Stimulated activated CD4-positive, alpha-beta T cell treated with anti-CD3 and anti-CD28 coated beads, Interleukin-1b, Interleukin-23, amount 100 ng/mL, for 24 hours (primary cell): ENCODE data around the gene TMEM131.

Experiments
- DNase-seq, 4 experiments: peaks; one replicate each; pipeline ENCODE4 v3.0.0-alpha.2; 2020; ENCODE audit warnings: low read depth in 4 of 4, low spot score in 1 of 4

The TMEM131 gene

DNA sequence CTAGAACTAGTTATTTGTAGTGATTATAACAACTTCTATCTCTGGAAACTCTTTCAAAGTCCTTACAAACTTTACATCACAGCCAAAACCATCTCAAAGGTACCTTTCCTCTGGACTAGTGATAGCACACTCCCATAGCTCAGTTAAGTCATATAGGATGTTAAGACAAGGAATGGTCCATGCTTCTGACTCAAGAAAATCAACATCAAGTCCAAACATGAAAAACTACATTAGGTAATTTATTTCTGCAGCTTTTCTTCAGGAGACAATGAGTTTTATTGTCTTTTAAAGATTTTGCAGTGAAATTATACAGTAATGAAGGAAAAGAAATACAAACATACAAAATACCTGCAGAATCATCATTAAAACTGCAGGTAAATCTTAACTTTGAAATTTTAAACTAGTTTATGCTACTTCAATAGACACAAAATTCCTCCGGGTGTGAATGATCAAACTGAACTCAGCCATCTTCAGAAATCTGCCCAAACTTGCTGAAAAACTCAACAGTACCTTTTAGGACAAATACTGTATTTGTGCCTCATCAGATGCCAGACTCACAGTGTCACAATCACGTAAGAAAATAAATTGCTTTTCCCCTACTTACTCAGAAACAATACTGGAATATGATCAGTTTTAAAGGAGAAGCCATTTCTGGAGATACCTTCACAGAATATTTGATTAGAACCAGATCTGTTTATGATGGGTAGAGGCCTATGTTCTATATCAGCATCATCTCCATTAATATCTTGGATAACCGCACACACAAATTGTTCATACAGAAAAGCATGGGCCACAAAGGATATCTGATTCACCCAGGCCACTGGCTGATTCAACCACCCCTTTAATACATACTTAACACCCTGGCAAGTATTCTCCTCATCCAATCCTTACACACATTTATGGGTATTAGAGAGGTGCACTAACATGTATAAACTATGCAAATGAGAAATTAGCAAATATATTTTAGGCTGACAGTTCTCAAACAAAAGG is 2.6 kb downstream of the TMEM131 start:
- DNase-seq: no peak

GRCh38 chr2:97991081-97991856 is 4.5 kb downstream of the TMEM131 start:
- DNase-seq: no peak

DNA sequence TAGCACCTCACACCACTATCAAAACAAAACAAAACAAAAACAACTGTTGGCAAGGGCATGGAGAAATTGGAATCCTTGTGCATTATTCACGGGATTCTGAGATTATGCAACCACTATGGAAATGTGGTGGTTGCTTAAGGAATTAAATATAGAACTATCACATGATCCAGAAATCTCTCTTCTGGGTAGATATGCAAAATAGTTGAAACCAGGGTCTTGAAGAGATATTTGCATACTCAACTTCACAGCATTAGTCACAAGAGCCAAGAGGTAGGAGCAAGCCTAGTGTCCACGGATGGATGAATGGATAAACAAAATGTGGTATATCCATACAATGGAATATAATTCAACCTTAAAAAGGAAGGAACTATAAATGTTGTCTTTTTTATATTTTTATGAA is 7.0 kb downstream of the TMEM131 start:
- no peak for DNase-seq

DNA sequence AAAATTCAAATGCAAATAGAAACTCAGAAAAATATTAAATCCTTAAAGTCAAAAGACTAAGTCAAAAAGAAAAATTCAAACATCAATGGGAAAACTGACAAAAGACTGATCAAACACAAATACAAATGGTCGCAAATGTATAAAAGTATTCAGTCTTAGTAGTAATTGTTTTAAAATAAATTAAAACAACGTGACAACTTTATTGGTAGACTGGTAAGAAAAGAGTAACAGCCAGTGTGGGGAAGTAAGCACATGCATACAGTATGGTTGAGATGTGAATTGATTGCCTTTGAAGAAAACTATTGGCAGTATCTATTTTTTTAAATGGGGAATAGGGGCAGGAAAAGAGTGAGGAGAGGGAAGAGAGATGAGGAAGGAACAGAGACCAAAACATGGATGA is 9.8 kb downstream of the TMEM131 start:
- no peak for DNase-seq

- no peak for DNase-seq
Observed at GRCh38 chr2:97983698-97984097, 12.1 kb downstream of the TMEM131 start.

GRCh38 chr2:97983134-97983533 is 12.6 kb downstream of the TMEM131 start:
- no peak for DNase-seq

DNA sequence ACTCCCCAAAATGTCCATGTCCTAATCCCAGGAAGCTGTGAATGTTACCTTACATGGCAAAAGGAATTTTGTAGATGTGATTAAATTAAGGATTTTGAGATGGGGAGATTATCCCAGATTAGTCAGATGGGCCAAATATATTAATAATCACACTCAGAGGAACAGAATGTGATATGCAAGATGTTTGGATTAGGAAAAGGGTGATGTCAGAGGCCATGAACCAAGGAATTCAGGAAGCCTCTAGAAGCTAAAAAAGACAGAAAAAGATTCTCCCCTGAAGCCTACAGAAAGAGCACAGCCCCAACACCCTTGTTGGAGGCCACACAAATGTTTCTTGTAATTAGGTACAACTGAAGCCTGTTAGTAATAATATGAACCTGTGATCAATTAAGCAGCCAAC is 13.1 kb downstream of the TMEM131 start:
- no peak for DNase-seq

- DNase-seq: no peak
Observed at GRCh38 chr2:97981961-97982360, 13.8 kb downstream of the TMEM131 start.

GRCh38 chr2:97979904-97980303 is 15.8 kb downstream of the TMEM131 start:
- DNase-seq: no peak

DNA sequence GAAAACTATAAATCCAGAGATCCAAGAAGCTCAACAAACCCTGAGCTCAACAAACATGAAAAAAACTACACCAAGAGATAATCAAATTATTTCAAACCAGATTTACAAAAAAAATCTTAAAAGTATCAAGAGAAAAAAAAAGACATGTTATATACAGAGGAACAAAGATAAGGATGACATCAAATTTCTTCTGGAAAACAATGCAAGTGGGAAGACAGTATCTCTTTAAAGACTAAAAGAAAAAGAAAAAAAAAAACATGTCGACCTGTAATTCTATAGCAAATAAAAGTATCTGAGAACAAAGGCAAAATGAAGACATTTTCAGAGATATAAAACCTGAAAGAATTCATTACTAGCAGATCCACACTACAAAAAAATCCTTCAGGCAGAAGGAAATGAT is 21.3 kb downstream of the TMEM131 start:
- DNase-seq: no peak

- no peak for DNase-seq
Observed at GRCh38 chr2:97970293-97971060, 25.3 kb downstream of the TMEM131 start.

DNA sequence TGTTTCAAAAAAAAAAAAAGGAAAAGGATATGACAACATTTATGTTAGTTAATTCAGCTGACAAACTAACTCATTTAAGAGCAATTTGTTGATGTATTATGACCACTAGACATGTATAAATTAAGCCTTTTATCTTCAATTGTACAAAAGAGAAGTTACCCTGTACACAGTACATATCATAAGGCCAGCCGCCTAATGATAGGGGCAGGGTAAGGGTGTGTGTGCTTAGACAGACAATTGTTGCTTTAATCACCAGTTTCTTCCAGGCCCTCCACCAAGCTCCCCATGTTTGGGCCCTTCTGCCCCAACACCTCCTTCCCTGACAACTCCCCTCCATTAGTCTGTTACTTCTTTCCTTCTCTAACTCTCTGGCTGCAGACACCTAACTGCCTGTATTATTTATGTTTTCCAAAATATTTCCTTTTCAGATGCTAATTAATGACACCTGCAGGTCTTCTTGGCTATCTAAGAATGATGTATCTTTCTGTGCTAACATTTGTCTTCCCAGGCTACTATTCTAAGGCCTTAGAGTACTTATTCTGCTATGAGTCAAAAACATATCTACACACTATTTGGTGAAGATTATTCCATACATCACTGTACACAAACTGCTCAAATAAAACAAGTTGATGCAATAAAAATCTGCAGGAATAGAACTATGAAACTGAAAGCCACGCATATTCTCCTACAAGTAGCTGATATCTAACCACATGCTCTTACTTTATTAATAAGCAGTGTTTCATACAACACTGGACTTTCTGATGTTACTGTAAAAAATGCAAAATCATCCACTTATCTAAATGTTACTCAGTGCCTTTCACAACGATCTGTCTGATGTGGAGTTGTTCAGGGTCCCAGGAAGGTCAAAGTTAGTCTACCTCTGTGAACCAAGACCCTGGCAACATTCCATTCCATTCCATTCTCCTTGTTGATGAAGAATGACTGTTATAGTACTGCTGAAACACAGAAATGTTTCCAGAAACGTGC is 26.4 kb downstream of the TMEM131 start:
- no peak for DNase-seq

- no peak for DNase-seq
Observed at GRCh38 chr2:97967931-97968627, 27.7 kb downstream of the TMEM131 start.

DNA sequence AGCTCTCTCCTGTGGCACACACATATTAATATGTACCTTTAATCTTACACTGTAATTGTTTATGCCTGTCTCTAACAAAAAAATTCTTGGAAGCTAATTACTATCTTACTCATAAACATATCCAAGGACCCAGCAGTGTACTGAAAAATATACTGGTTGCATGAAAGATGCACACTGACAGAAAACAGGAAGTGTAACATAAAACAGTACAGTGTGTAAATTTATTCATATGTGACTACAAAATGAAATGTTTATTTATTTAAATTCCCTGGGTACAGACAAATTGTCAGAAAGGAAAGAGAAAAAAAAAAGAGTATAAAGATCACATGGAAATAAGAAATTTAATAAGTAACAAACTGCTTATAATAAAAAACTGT is 28.5 kb downstream of the TMEM131 start:
- DNase-seq: no peak

DNA sequence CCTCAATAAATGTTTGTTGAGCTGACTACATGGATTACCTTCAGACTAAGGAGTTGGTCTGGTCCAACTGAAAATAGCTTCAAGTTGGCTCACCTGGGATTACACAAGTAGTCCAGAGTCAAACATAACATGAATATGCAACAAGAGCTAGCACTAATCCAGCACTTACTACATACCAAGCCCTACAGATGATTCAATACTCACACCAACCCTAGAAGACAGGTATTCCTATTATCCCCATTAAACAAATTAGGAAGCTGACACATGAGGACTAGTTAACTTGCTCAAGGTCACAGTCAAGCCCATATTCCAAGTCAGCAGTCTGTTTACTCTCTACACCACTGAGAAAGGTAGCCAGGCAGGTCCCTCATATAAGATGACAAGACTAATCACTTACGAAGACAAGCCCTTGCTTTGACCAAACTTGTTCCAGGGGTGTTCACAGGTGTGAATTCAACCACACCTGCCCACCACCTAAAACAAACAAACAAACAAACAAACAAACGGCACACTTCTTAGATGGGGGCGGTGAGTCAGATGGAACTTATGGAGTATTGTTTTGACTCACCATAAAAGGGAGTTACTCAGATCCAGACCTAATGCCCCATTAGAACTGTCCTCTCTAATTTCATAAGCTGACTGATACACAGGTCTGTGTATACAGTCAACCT is 29.1 kb downstream of the TMEM131 start:
- no peak for DNase-seq

DNA sequence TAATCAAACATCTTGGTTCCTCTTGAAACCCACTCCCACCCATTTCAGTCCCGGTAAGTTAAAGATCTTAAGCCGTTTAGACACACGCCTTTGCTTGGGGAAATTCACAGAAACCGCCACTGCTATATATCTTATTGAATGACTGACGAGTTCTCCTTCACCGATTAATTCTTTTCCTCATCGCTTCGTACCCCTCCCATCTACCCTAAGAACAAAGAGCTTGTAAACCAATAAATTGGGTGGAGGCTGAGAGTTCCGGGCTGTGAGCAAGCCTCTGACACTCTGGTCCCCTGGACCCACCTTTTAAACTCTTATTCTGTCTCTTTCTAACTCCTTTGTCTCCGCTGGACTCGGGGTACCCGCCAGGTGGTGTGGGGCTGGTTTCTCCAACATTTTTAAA is 30.6 kb downstream of the TMEM131 start:
- no peak for DNase-seq

DNA sequence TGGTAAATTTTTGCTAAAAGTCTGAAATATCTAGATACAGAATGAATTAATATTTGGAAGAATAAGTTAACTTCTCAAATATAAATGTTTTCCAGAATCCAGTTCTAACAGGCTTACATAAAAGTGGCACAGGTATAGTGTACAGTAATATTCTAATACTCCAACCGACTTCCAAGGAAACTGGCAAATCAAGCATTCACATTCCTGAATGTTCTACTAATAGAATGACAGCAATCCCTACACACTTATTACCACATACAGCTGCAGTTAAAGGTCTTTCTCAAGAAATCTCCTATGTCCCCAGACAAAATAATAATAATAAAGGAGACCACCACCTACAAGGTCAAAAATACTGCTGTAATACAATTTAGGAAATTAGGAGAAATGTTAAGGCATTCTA is 31.9 kb downstream of the TMEM131 start:
- no peak for DNase-seq

GRCh38 chr2:97963079-97963406 is 32.7 kb downstream of the TMEM131 start:
- DNase-seq: no peak

DNA sequence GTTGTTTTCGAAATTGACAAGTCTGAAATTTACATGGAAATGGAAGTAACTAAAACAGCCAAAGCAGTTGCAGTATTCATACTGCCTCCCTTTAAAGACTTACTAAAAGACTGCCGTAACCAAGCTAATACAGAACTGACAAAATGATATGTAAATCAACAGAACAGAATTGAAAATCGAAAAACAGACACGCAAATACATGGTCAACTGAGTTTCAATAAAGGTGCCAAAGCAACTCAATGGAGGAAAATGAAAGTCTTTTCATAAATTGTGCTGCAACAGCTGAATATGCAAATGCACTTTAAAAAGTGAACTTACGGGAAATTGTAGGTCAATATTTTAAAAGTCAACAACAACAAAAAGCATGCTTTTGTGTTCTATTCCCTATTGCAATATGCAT is 34.2 kb downstream of the TMEM131 start:
- DNase-seq: no peak
